HL-60 (cell line): Measurements from ENCODE around the gene COG7.

Experiments
- GABPA ChIP-seq: IDR thresholded peaks from 2 replicates; pipeline ENCODE4 v1.6.1; 2012; ENCODE audit warnings: low read depth
- POLR2AphosphoS5 ChIP-seq: IDR thresholded peaks from 2 replicates; pipeline ENCODE4 v1.6.1; 2012; ENCODE audit warnings: low read depth
- REST ChIP-seq: IDR thresholded peaks from 2 replicates; pipeline ENCODE4 v1.6.1; 2012; ENCODE audit warnings: low read depth; ENCODE audit not compliant: insufficient replicate concordance
- TF ChIP-seq, protein P1 (sequence below): IDR thresholded peaks from one replicate; pipeline ENCODE4 v1.5.1; 2011; ENCODE audit warnings: low read length, control low read depth, inconsistent platforms; ENCODE audit not compliant: insufficient read depth

GRCh38 chr16:23469814-23470213 is 16.8 kb upstream of the COG7 start:
- TF ChIP-seq POLR2AphosphoS5 (no peak), GABPA (no peak), REST (no peak)
- TF ChIP-seq, protein P1, sequence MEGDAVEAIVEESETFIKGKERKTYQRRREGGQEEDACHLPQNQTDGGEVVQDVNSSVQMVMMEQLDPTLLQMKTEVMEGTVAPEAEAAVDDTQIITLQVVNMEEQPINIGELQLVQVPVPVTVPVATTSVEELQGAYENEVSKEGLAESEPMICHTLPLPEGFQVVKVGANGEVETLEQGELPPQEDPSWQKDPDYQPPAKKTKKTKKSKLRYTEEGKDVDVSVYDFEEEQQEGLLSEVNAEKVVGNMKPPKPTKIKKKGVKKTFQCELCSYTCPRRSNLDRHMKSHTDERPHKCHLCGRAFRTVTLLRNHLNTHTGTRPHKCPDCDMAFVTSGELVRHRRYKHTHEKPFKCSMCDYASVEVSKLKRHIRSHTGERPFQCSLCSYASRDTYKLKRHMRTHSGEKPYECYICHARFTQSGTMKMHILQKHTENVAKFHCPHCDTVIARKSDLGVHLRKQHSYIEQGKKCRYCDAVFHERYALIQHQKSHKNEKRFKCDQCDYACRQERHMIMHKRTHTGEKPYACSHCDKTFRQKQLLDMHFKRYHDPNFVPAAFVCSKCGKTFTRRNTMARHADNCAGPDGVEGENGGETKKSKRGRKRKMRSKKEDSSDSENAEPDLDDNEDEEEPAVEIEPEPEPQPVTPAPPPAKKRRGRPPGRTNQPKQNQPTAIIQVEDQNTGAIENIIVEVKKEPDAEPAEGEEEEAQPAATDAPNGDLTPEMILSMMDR: no peak
